ENCODE data around the gene ZNF337. TPM values are rescaled to one million over a fixed set of nuclear protein-coding genes. Genes with fewer than 3 reads are reported as not detected.

Gene ZNF337
- total and polyA plus RNA-seq, 10 of the 15 experiments (the other 5 are each of a cell fraction or from before 2014, with no cell fraction given) = 0.60 to 16.8 (median 9.1) TPM

DNA sequence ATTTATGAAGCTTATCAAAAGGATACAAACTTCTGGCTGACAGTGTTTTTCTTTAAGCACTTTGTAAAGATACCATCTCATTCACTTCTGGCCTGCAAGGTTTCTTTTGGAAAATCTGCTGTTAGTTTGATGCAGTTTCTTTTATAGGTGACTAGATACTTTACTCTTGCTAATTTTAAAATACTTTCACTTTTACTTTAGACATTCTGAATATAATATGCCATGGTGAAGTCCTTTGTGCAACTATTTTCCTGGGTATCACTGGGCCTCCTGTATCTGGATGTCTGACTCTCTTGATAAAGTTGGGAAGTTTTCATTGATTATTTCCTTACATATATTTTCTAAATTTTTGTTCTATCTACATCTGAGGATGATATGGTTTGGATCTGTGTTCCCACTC, 29.0 kb upstream of the ZNF337 start:
- no peak overlapping the region for H3K9ac ChIP-seq (ENCODE audit: control insufficient read depth, insufficient read depth, low read length)
- no peaks in the 10 kb centered on the region for H3K27me3 ChIP-seq (replicated peaks in 1 of 2; ENCODE audit: control insufficient read depth in 2 of 2, insufficient read depth in 2 of 2, low read length in 1 of 2)
- no peak overlapping the region; the same call in 1 of the 2 replicates for H3K4me3 ChIP-seq
- in situ Hi-C loops (cut with MboI) (no loop called here), intact Hi-C loops (cut with micrococcal nuclease; ENCODE audit: unreplicated experiment) (no loop called here)
- no peak overlapping the region for H2AFZ ChIP-seq (ENCODE audit: control insufficient read depth, low read depth, low read length)
- SMC1A ChIA-PET (ENCODE audit: uncharacterized antibody, unreplicated experiment) = no interaction called here
- no TSS peak for BruUV-seq (replicated peaks)
- no peaks in the 10 kb centered on the region for H3K79me2 ChIP-seq (ENCODE audit: control insufficient read depth, insufficient read depth, low read length)
- no peak; the same call in 1 of the 3 replicates for ATAC-seq
- H4K20me1 ChIP-seq (ENCODE audit: control insufficient read depth, insufficient read depth) = no peaks in the 10 kb centered on the region
- H3K27ac ChIP-seq (ENCODE audit: control insufficient read depth, insufficient read depth) = no peak overlapping the region
- TF ChIP-seq, protein P1, sequence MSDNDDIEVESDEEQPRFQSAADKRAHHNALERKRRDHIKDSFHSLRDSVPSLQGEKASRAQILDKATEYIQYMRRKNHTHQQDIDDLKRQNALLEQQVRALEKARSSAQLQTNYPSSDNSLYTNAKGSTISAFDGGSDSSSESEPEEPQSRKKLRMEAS (IDR thresholded peaks at IDR 0.05; ENCODE audit: low read depth, low read length) = no peak
- TF ChIP-seq NFIC (IDR thresholded peaks at IDR 0.05; ENCODE audit: low read depth, low read length) (no peak), SP1 (IDR thresholded peaks at IDR 0.05; ENCODE audit: low read depth, low read length) (no peak), RELA (IDR thresholded peaks at IDR 0.05; ENCODE audit: borderline replicate concordance, partially characterized antibody) (no peak), GABPA (IDR thresholded peaks at IDR 0.05; ENCODE audit: low read depth) (no peak), JUNB (IDR thresholded peaks at IDR 0.05) (no peak), KAT2A (conservative IDR thresholded peaks at IDR 0.05; ENCODE audit: control insufficient read depth, low read depth, low read length) (no peak), ZSCAN29 (IDR thresholded peaks at IDR 0.05) (no peak), IKZF1 (conservative IDR thresholded peaks at IDR 0.05) (no peak), FOXM1 (IDR thresholded peaks at IDR 0.05; ENCODE audit: low read depth, low read length) (no peak), CREM (IDR thresholded peaks at IDR 0.05; ENCODE audit: low read depth) (no peak)
- CTCF ChIA-PET = no interaction called here
- no peak for DNase-seq (ENCODE audit: low read depth, low spot score)
- H3K9me3 ChIP-seq (replicated peaks; ENCODE audit: control insufficient read depth, insufficient read depth, low read length) = peaks cover 5% of the 10 kb centered on the region; the same call in 2 of the 3 replicates
- RAD21 ChIA-PET (ENCODE audit: unreplicated experiment) = no interaction called here
- POLR2A ChIA-PET = no interaction called here
- H3K36me3 ChIP-seq (ENCODE audit: control insufficient read depth in 2 of 2, insufficient read depth in 2 of 2, low read length in 1 of 2) = no peaks in the 10 kb centered on the region
- 0 out of 2 replicates have a peak overlapping the region, but pooled peaks have one; percentile 7 for H3K4me2 ChIP-seq (ENCODE audit: control insufficient read depth, insufficient read depth)
- FAIRE-seq = no peak
- no peaks in the 10 kb centered on the region for H3K4me1 ChIP-seq (ENCODE audit: control insufficient read depth, insufficient read depth, low read length)
